Fibroblast of lung (primary cell): ENCODE results near the gene WEE2. TPM values are rescaled to one million over a fixed set of nuclear protein-coding genes. Genes with fewer than 3 reads are reported as not detected.

ENCODE experiments used
- DNase-seq, 2 donors: peaks; one replicate each; pipeline versions ENCODE4 v3.0.0 to v3.0.0-alpha.2; 2010; ENCODE audit warnings: low read depth in 2 of 2
- H2AFZ ChIP-seq: 2 replicates; pipeline ENCODE4 v1.5.1; 2012; ENCODE audit warnings: low read length, control low read depth, inconsistent platforms
- H3K27ac ChIP-seq: 2 replicates; pipeline ENCODE4 v1.5.1; 2011; ENCODE audit warnings: low read length, control low read depth; ENCODE audit not compliant: insufficient read depth
- H3K27me3 ChIP-seq: 2 replicates; pipeline ENCODE4 v1.5.1; 2011; ENCODE audit warnings: mild to moderate bottlenecking, low read length; ENCODE audit not compliant: control insufficient read depth, insufficient read depth
- H3K36me3 ChIP-seq: 2 replicates; pipeline ENCODE4 v1.5.1; 2011; ENCODE audit warnings: low read length; ENCODE audit not compliant: control insufficient read depth, insufficient read depth
- H3K4me1 ChIP-seq: 2 replicates; pipeline ENCODE4 v1.5.1; 2011; ENCODE audit warnings: low read length; ENCODE audit not compliant: control insufficient read depth, insufficient read depth; ENCODE audit errors: extremely low read depth
- H3K4me2 ChIP-seq: 2 replicates; pipeline ENCODE4 v1.5.1; 2011; ENCODE audit warnings: low read length, control low read depth; ENCODE audit not compliant: insufficient read depth; ENCODE audit errors: extremely low read depth
- H3K4me3 ChIP-seq, 4 experiments: fragments of 200-600 bp in 1 of 4; sonication (generic) in 1 of 4; replicated peaks in 1 of 4; 2 replicates each; pipeline ENCODE4 v1.5.1; 2011 to 2016; ENCODE audit warnings: low read length in 4 of 4, low read depth in 3 of 4, mild to moderate bottlenecking in 3 of 4, control low read depth in 2 of 4, inconsistent platforms in 1 of 4, mixed read lengths in 1 of 4; ENCODE audit not compliant: insufficient read depth in 1 of 4; ENCODE audit errors: control extremely low read depth in 1 of 4
- H3K79me2 ChIP-seq: 2 replicates; pipeline ENCODE4 v1.5.1; 2012; ENCODE audit warnings: mild to moderate bottlenecking, low read length, inconsistent platforms; ENCODE audit not compliant: control insufficient read depth, insufficient read depth
- H3K9ac ChIP-seq: 2 replicates; pipeline ENCODE4 v1.5.1; 2011; ENCODE audit warnings: mild to moderate bottlenecking, low read length, control low read depth; ENCODE audit not compliant: insufficient read depth
- H3K9me3 ChIP-seq: 2 replicates; pipeline ENCODE4 v1.5.1; 2012; ENCODE audit warnings: low read depth, low read length; ENCODE audit not compliant: control insufficient read depth, insufficient read depth
- H4K20me1 ChIP-seq: 2 replicates; pipeline ENCODE4 v1.5.1; 2011; ENCODE audit warnings: low read length; ENCODE audit not compliant: control insufficient read depth, insufficient read depth; ENCODE audit errors: extremely low read depth
- CTCF ChIP-seq, 2 donors: IDR thresholded peaks in 1 of 2; conservative IDR thresholded peaks in 1 of 2; 1 replicate in 1 of 2; 2 replicates in 1 of 2; pipeline ENCODE4 v1.5.1; 2011 to 2012; ENCODE audit warnings: low read length in 2 of 2, control low read depth in 1 of 2, inconsistent platforms in 1 of 2, low read depth in 1 of 2, mild to moderate bottlenecking in 1 of 2
- EZH2 ChIP-seq: IDR thresholded peaks from 2 replicates; pipeline ENCODE4 v1.5.1; 2012; ENCODE audit warnings: low read length, control low read depth, mild to moderate bottlenecking; ENCODE audit errors: missing control alignments
- polyA minus RNA-seq: library from RNA; depleted of rRNA, polyadenylated mRNA; stranded (reverse); fragments of >200 nt; gene quantifications from 2 replicates; pipeline ENCODE4 v1.2.3, GENCODE V29; 2011; ENCODE audit warnings: low replicate concordance
- polyA plus RNA-seq, 2 donors: library from polyadenylated mRNA; depleted of rRNA in 1 of 2; stranded (reverse) in 1 of 2; unstranded in 1 of 2; fragments of >200 nt; gene quantifications; 2 replicates each; pipeline ENCODE4 v1.2.1, GENCODE V29; 2011 to 2012; ENCODE audit warnings: missing spikeins in 1 of 2
- total RNA-seq: library from RNA; depleted of rRNA; stranded (reverse); fragments of >200 nt; gene quantifications from 2 replicates; pipeline ENCODE4 v1.2.1, GENCODE V29; 2014

The WEE2 gene
- total RNA-seq (not detected in 2 replicates), polyA plus RNA-seq (not detected in 2 replicates), polyA minus RNA-seq (not detected in 2 replicates)
- polyA plus RNA-seq (2012) = not detected in 2 replicates

GRCh38 chr7:141708351-141708750 is at the start of gene WEE2:
WEE2 (plus strand) TSS chr7:141708353; CDS start chr7:141708759, 406 bp downstream.
- no peak within 1 kb of the TSS for H3K27ac ChIP-seq
- no peak within 1 kb of the TSS for H3K4me3 ChIP-seq
- DNase-seq = no peak
- H3K36me3 ChIP-seq = no peaks in the 10 kb centered on the region
- no peaks in the 10 kb centered on the region for H3K79me2 ChIP-seq
- H3K4me2 ChIP-seq = no peak within 1 kb of the TSS
- H4K20me1 ChIP-seq = no peaks in the 10 kb centered on the region
- no peaks in the 10 kb centered on the region for H3K27me3 ChIP-seq
- H2AFZ ChIP-seq = no peak within 1 kb of the TSS
- TF ChIP-seq EZH2 = no peak
- no peak for TF ChIP-seq CTCF (conservative IDR thresholded peaks at IDR 0.05 in 1 of 2, IDR thresholded peaks at IDR 0.05 in 1 of 2; ENCODE audit: low read depth in 1 of 2, low read length in 2 of 2)
- H3K4me1 ChIP-seq = no peaks in the 10 kb centered on the region
- no peak within 1 kb of the TSS for H3K9ac ChIP-seq
- no peaks in the 10 kb centered on the region for H3K9me3 ChIP-seq

- no peaks in the 10 kb centered on the region for H3K9me3 ChIP-seq
- DNase-seq = no peak
- H3K79me2 ChIP-seq = no peaks in the 10 kb centered on the region
- H3K4me2 ChIP-seq = no peak overlapping the region
- no peaks in the 10 kb centered on the region for H3K27me3 ChIP-seq
- TF ChIP-seq CTCF (conservative IDR thresholded peaks at IDR 0.05 in 1 of 2, IDR thresholded peaks at IDR 0.05 in 1 of 2; ENCODE audit: low read depth in 1 of 2, low read length in 2 of 2) = no peak
- TF ChIP-seq EZH2 = no peak
- H3K27ac ChIP-seq = no peak overlapping the region
- no peak overlapping the region for H3K9ac ChIP-seq
- no peaks in the 10 kb centered on the region for H4K20me1 ChIP-seq
- H3K36me3 ChIP-seq = peaks cover 2% of the 10 kb centered on the region
- H3K4me1 ChIP-seq = no peaks in the 10 kb centered on the region
- H3K4me3 ChIP-seq = no peak overlapping the region
- H2AFZ ChIP-seq = no peak overlapping the region
Measured at GRCh38 chr7:141659501-141659900, 48.7 kb upstream of the WEE2 start.

DNA sequence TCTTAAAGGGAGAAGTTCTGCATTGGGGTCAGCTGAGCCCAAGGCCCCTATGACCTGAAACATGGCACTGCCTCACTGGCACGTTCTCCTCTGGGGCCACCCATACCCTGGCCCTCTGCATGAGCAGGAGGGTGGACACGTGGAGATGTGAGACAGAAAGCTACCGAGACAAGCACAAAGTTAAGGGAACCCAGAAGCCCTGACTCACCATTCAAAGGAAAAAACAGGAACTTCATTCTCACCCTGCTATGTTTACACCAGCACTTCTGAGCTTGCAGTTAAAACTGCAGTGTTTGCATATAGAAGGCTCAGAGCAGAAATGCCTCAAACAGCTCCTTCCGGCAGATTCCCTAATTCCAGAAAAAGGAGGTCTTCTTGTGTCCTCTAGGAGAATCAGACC is 47.9 kb upstream of the WEE2 start:
- H2AFZ ChIP-seq = no peak overlapping the region
- H3K9ac ChIP-seq = no peak overlapping the region
- no peaks in the 10 kb centered on the region for H3K79me2 ChIP-seq
- TF ChIP-seq CTCF (conservative IDR thresholded peaks at IDR 0.05 in 1 of 2, IDR thresholded peaks at IDR 0.05 in 1 of 2; ENCODE audit: low read depth in 1 of 2, low read length in 2 of 2) = no peak
- no peak for TF ChIP-seq EZH2
- H4K20me1 ChIP-seq = no peaks in the 10 kb centered on the region
- H3K27me3 ChIP-seq = no peaks in the 10 kb centered on the region
- DNase-seq = no peak
- no peak overlapping the region for H3K4me2 ChIP-seq
- peaks cover 2% of the 10 kb centered on the region for H3K36me3 ChIP-seq
- H3K4me3 ChIP-seq = no peak overlapping the region
- H3K9me3 ChIP-seq = no peaks in the 10 kb centered on the region
- no peak overlapping the region for H3K27ac ChIP-seq
- no peaks in the 10 kb centered on the region for H3K4me1 ChIP-seq
